ENCODE results near the gene XRCC4. TPM values are rescaled to one million over a fixed set of nuclear protein-coding genes. Genes with fewer than 3 reads are reported as not detected.

Gene XRCC4
- total RNA-seq, 1 donor from 2014 or later, result 15.5 TPM

GRCh38 chr5:83172655-83173054 is 95.3 kb downstream of the XRCC4 start:
- Histone ChIP-seq H2AFZ (ENCODE audit: low read depth, low read length) (no peak overlapping the region), H3K79me2 (ENCODE audit: insufficient read depth, low read length) (no peaks in the 10 kb centered on the region), H3K27me3 (ENCODE audit: insufficient read depth, low read length) (no peaks in the 10 kb centered on the region), H4K20me1 (ENCODE audit: insufficient read depth, low read length) (no peaks in the 10 kb centered on the region), H3K36me3 (ENCODE audit: insufficient read depth, low read length) (no peaks in the 10 kb centered on the region), H3K4me2 (ENCODE audit: low read length) (no peak overlapping the region), H3K9ac (ENCODE audit: low read length) (no peak overlapping the region), H3K27ac (ENCODE audit: low read depth, low read length) (no peak overlapping the region), H3K9me3 (ENCODE audit: insufficient read depth, low read depth, low read length) (no peaks in the 10 kb centered on the region), H3K4me1 (ENCODE audit: insufficient read depth, low read length) (no peaks in the 10 kb centered on the region), H3K4me3 (ENCODE audit: insufficient read depth, low read depth, low read length) (no peak overlapping the region)
- no peaks in the 10 kb centered on the region for H3K36me3 Mint-ChIP-seq (ENCODE audit: low read depth, unreplicated experiment)
- no peak for TF ChIP-seq CTCF (IDR thresholded peaks at IDR 0.05; ENCODE audit: insufficient read depth, low read depth, low read length)
- TF ChIP-seq EZH2 (IDR thresholded peaks at IDR 0.05; ENCODE audit: insufficient read depth, low read length), result no peak
- no peaks in the 10 kb centered on the region for H3K4me1 Mint-ChIP-seq (ENCODE audit: low read depth, unreplicated experiment)
- DNase-seq (ENCODE audit: low read depth) (no peak), FAIRE-seq (no peak)
- H3K4me3 Mint-ChIP-seq (ENCODE audit: unreplicated experiment), result no peak overlapping the region
- H3K27ac Mint-ChIP-seq (ENCODE audit: unreplicated experiment), result no peak overlapping the region
- no peaks in the 10 kb centered on the region for H3K9me3 Mint-ChIP-seq (ENCODE audit: unreplicated experiment)
- H3K27me3 Mint-ChIP-seq (ENCODE audit: low read depth, unreplicated experiment), result no peaks in the 10 kb centered on the region

- FAIRE-seq (no peak), DNase-seq (ENCODE audit: low read depth) (no peak)
- Mint-ChIP-seq H3K27me3 (ENCODE audit: low read depth, unreplicated experiment) (no peaks in the 10 kb centered on the region), H3K27ac (ENCODE audit: unreplicated experiment) (no peak overlapping the region), H3K36me3 (ENCODE audit: low read depth, unreplicated experiment) (no peaks in the 10 kb centered on the region), H3K4me1 (ENCODE audit: low read depth, unreplicated experiment) (no peaks in the 10 kb centered on the region), H3K4me3 (ENCODE audit: unreplicated experiment) (no peak overlapping the region), H3K9me3 (ENCODE audit: unreplicated experiment) (no peaks in the 10 kb centered on the region)
- Histone ChIP-seq H3K4me1 (ENCODE audit: insufficient read depth, low read length) (no peaks in the 10 kb centered on the region), H3K27ac (ENCODE audit: low read depth, low read length) (no peak overlapping the region), H4K20me1 (ENCODE audit: insufficient read depth, low read length) (no peaks in the 10 kb centered on the region), H3K4me3 (ENCODE audit: insufficient read depth, low read depth, low read length) (no peak overlapping the region), H3K36me3 (ENCODE audit: insufficient read depth, low read length) (no peaks in the 10 kb centered on the region), H3K27me3 (ENCODE audit: insufficient read depth, low read length) (no peaks in the 10 kb centered on the region), H3K79me2 (ENCODE audit: insufficient read depth, low read length) (no peaks in the 10 kb centered on the region), H3K9ac (ENCODE audit: low read length) (no peak overlapping the region), H3K4me2 (ENCODE audit: low read length) (no peak overlapping the region), H2AFZ (ENCODE audit: low read depth, low read length) (no peak overlapping the region), H3K9me3 (ENCODE audit: insufficient read depth, low read depth, low read length) (no peaks in the 10 kb centered on the region)
- TF ChIP-seq EZH2 (IDR thresholded peaks at IDR 0.05; ENCODE audit: insufficient read depth, low read length) (no peak), CTCF (IDR thresholded peaks at IDR 0.05; ENCODE audit: insufficient read depth, low read depth, low read length) (no peak)
These were observed 96.5 kb downstream of the XRCC4 start for GRCh38 chr5:83173826-83174225.

- H3K36me3 Mint-ChIP-seq (ENCODE audit: low read depth, unreplicated experiment), result no peaks in the 10 kb centered on the region
- no peak for DNase-seq (ENCODE audit: low read depth)
- H3K4me3 Mint-ChIP-seq (ENCODE audit: unreplicated experiment), result no peak overlapping the region
- H3K4me1 Mint-ChIP-seq (ENCODE audit: low read depth, unreplicated experiment), result no peaks in the 10 kb centered on the region
- no peak overlapping the region for H3K27ac Mint-ChIP-seq (ENCODE audit: unreplicated experiment)
- no peak overlapping the region for H3K9ac ChIP-seq (ENCODE audit: low read length)
- TF ChIP-seq EZH2 (IDR thresholded peaks at IDR 0.05; ENCODE audit: insufficient read depth, low read length), result no peak
- TF ChIP-seq CTCF (IDR thresholded peaks at IDR 0.05; ENCODE audit: insufficient read depth, low read depth, low read length), result no peak
- no peak overlapping the region for H2AFZ ChIP-seq (ENCODE audit: low read depth, low read length)
- no peaks in the 10 kb centered on the region for H3K9me3 ChIP-seq (ENCODE audit: insufficient read depth, low read depth, low read length)
- H3K79me2 ChIP-seq (ENCODE audit: insufficient read depth, low read length), result no peaks in the 10 kb centered on the region
- no peak overlapping the region for H3K4me3 ChIP-seq (ENCODE audit: insufficient read depth, low read depth, low read length)
- no peaks in the 10 kb centered on the region for H3K27me3 Mint-ChIP-seq (ENCODE audit: low read depth, unreplicated experiment)
- no peak overlapping the region for H3K27ac ChIP-seq (ENCODE audit: low read depth, low read length)
- no peaks in the 10 kb centered on the region for H4K20me1 ChIP-seq (ENCODE audit: insufficient read depth, low read length)
- H3K36me3 ChIP-seq (ENCODE audit: insufficient read depth, low read length), result no peaks in the 10 kb centered on the region
- no peak for FAIRE-seq
- H3K4me1 ChIP-seq (ENCODE audit: insufficient read depth, low read length), result no peaks in the 10 kb centered on the region
- H3K27me3 ChIP-seq (ENCODE audit: insufficient read depth, low read length), result no peaks in the 10 kb centered on the region
- H3K9me3 Mint-ChIP-seq (ENCODE audit: unreplicated experiment), result no peaks in the 10 kb centered on the region
- no peak overlapping the region for H3K4me2 ChIP-seq (ENCODE audit: low read length)
These were observed 100.5 kb downstream of the XRCC4 start for GRCh38 chr5:83177803-83178202.

All from astrocyte (in vitro differentiated cells and primary cell).